ENCODE measurements around the gene NTN5.
A peak's percentile ranks its signal among the peaks of the same experiment; 100 is the strongest.

DNA sequence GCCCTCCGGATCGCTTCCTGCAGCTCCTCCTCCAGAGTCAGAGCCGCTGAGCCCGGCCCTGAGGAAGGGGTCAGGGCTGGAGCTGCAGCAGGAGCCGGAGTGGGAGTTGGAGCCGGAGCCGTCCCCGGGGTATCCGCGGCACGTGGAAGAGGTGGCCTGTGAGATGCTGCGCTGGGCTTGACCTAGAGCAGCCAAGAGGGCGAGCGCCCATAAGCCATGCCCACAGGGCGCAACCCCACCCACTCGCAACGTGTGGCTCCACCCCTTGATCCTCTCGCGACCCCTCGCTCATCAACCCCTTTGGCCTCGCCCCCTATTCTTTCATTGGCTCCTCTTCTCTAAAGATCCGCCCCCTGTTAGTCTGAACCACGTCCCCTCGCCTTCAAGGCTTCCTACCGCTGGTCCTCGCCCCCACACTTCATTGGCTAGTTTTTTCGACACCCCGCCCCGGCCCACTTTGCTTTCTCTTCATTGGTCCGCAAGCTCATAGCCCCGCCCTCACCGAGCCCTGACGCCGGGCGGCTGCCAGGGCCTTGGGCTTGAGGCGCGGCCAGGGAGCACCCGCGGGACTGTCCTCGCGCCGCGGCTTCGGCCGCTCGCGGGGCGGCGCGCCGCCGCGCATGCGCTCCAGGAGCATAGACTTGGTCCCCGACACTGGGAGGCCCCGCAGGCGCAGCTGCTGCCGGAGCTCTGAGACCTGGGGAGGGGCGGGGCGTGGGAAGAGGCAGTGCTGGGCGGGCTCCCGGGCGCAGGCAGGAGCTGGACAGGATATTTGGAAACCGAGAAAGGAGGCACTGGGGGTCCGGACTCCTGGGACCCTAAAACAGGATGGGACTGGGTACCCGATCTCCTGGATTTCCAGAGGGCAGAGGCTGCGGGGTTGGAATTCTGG lies 41.3 kb upstream of the NTN5 start:
- TF ChIP-seq, protein P1, sequence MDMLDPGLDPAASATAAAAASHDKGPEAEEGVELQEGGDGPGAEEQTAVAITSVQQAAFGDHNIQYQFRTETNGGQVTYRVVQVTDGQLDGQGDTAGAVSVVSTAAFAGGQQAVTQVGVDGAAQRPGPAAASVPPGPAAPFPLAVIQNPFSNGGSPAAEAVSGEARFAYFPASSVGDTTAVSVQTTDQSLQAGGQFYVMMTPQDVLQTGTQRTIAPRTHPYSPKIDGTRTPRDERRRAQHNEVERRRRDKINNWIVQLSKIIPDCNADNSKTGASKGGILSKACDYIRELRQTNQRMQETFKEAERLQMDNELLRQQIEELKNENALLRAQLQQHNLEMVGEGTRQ (IDR thresholded peaks at IDR 0.05; ENCODE audit: borderline replicate concordance, low read depth, low read length): no peak
- TF ChIP-seq MYB (IDR thresholded peaks at IDR 0.05; ENCODE audit: borderline replicate concordance, low read depth, low read length) (no peak), POLR2A (IDR thresholded peaks at IDR 0.05; ENCODE audit: low read depth, low read length) (peak; percentile 72), SP1 (IDR thresholded peaks at IDR 0.05; ENCODE audit: low read depth, low read length) (peak; percentile 84), BHLHE40 (IDR thresholded peaks at IDR 0.05; ENCODE audit: borderline replicate concordance in 1 of 2, low read depth in 2 of 2, low read length in 1 of 2) (peak in 1 of 2 experiments; percentile 62; a peak in 2 of 4 replicates)

All from GM12878 (cell line).